Fibroblast of the aortic adventitia (primary cell): ENCODE results near the gene NFIB. TPM values are rescaled to one million over a fixed set of nuclear protein-coding genes. Genes with fewer than 3 reads are reported as not detected.

Experiments used
- DNase-seq: peaks from one replicate; pipeline ENCODE4 v3.0.0-alpha.2; 2010; ENCODE audit warnings: low read depth
- H3K4me3 ChIP-seq: 2 replicates; pipeline ENCODE4 v1.5.1; 2011; ENCODE audit warnings: low read depth, mild to moderate bottlenecking, control low read depth, low read length, moderate library complexity
- CTCF ChIP-seq: IDR thresholded peaks from 2 replicates; pipeline ENCODE4 v1.5.1; 2011; ENCODE audit warnings: mild to moderate bottlenecking, low read length, control low read depth, inconsistent platforms; ENCODE audit not compliant: insufficient read depth
- total RNA-seq: library from RNA; depleted of rRNA; stranded (reverse); fragments of >200 nt; gene quantifications from 2 replicates; pipeline ENCODE4 v1.2.3, GENCODE V29; 2012; ENCODE audit warnings: low replicate concordance

Gene NFIB
- total RNA-seq, 1 donor = 111 TPM

- H3K4me3 ChIP-seq = peak overlapping the region; percentile 94
- no peak for TF ChIP-seq CTCF
Measured at GRCh38 chr9:14311171-14311949, 2.6 kb downstream of the NFIB start.

GRCh38 chr9:14310311-14310710 is 3.6 kb downstream of the NFIB start:
- TF ChIP-seq CTCF = no peak

More at GRCh38 chr9:14311171-14311949, 2.6 kb downstream of the NFIB start:
- peak; percentile 32 for DNase-seq

GRCh38 chr9:14309403-14309802 is 4.5 kb downstream of the NFIB start:
- DNase-seq = peak; percentile 85
- TF ChIP-seq CTCF = no peak
- peak overlapping the region; percentile 94 for H3K4me3 ChIP-seq

More at GRCh38 chr9:14310311-14310710, 3.6 kb downstream of the NFIB start:
- peak; percentile 35 for DNase-seq
- peak overlapping the region; percentile 94 for H3K4me3 ChIP-seq

GRCh38 chr9:14308853-14309145 is 5.1 kb downstream of the NFIB start:
- DNase-seq = peak; percentile 31
- H3K4me3 ChIP-seq = peak overlapping the region; percentile 94
- no peak for TF ChIP-seq CTCF

- peak; percentile 67 for DNase-seq
- TF ChIP-seq CTCF = no peak
- H3K4me3 ChIP-seq = peak overlapping the region; percentile 94
Measured at GRCh38 chr9:14307989-14308852, 5.7 kb downstream of the NFIB start.

GRCh38 chr9:14306672-14307660 is 7.0 kb downstream of the NFIB start:
- TF ChIP-seq CTCF = no peak
- peak overlapping the region; percentile 31 for H3K4me3 ChIP-seq
- peak; percentile 58 for DNase-seq
